Psoas muscle (tissue), 8 donors: ENCODE results near the gene SPATA33. TPM values are rescaled to one million over a fixed set of nuclear protein-coding genes. Genes with fewer than 3 reads are reported as not detected.

Experiments used
- ATAC-seq, 4 donors: fragments of 200-7000 bp; cut with Tn5 transposase; one replicate each; pipeline ENCODE4 v1.9.1; 2020; ENCODE audit warnings: moderate library complexity in 3 of 4, mild to moderate bottlenecking in 2 of 4
- DNase-seq, 2 donors: peaks; one replicate each; pipeline ENCODE4 v3.0.0-alpha.2; 2020
- H3K27ac ChIP-seq: fragments of 200-600 bp; one replicate; pipeline ENCODE4 v1.8.0; 2022
- H3K27me3 ChIP-seq, 3 donors: fragments of 200-600 bp in 1 of 3; one replicate each; pipeline versions ENCODE4 v1.6.1 to v1.8.0; 2013 to 2022; ENCODE audit warnings: low read length in 2 of 3, mild to moderate bottlenecking in 2 of 3, moderate library complexity in 1 of 3; ENCODE audit not compliant: insufficient read depth in 3 of 3
- H3K36me3 ChIP-seq, 2 donors: fragments of 200-600 bp in 1 of 2; one replicate each; pipeline versions ENCODE4 v1.6.1 to v1.8.0; 2013 to 2022; ENCODE audit warnings: low read depth in 1 of 2, mild to moderate bottlenecking in 1 of 2, moderate library complexity in 1 of 2; ENCODE audit not compliant: insufficient read depth in 1 of 2
- H3K4me1 ChIP-seq: fragments of 200-600 bp; one replicate; pipeline ENCODE4 v1.8.0; 2022
- H3K4me3 ChIP-seq: fragments of 200-600 bp; one replicate; pipeline ENCODE4 v1.8.0; 2022; ENCODE audit warnings: mild to moderate bottlenecking
- H3K9me3 ChIP-seq: fragments of 200-600 bp; one replicate; pipeline ENCODE4 v1.8.0; 2022
- CTCF ChIP-seq: fragments of 200-600 bp; IDR thresholded peaks from one replicate; pipeline ENCODE4 v1.8.0; 2022; ENCODE audit warnings: antibody characterized with exemption
- WGBS, 3 donors: extraction: QIAGEN DNeasy Blood & Tissue Kit; methylation state at CpG; one replicate each; pipeline versions ENCODE4 v1.1.6 to v1.1.7; 2013; 5-methylcytosine and 5-hydroxymethylcytosine counted together
- intact Hi-C, 2 donors: fragments of 100-400 bp; cut with DNase I; formaldehyde crosslinking; loops; one replicate each; pipeline versions ENCODE4 v1.11.0 to v1.14.2; 2022
- polyA plus RNA-seq, 3 donors: library from polyadenylated mRNA; stranded (reverse); fragments of 200-250 nt; gene quantifications; one replicate each; pipeline ENCODE4 v1.2.3, GENCODE V29; 2013
- total RNA-seq, 4 donors: library from RNA; stranded (reverse); fragmentation: NEBNext Ultra II Directional in 2 of 4; extraction: Animal tissue kit (Norgen Biotek cat#: 25700) in 2 of 4; gene quantifications; one replicate each; pipeline versions ENCODE4 v1.2.1 to v1.2.4, GENCODE V29; 2021 to 2023
- donor health status: healthy with polysubstance abuse.
- donor health status: DM: no; HTN: no; CAD: no; lungs with moderate emphysema.
- donor health status: Bipolar disorder and iron deficiency.
- donor health status: healthy.
- donor health status: DM: yes; HTN: yes; CAD: no.
- donor health status: DM: no; HTN: no; CAD: no.
- donor health status: DM: no; HTN: no; CAD: no.
- donor health status: DM: yes; HTN: yes; CAD: no.

Gene SPATA33
- total and polyA plus RNA-seq, 7 donors = 1.2 to 8.2 (median 3.0) TPM

- Histone ChIP-seq H3K27me3 (peaks cover 0 to 26% (median 5%) of the 10 kb centered on the region in 3 donors), H3K9me3 (no peaks in the 10 kb centered on the region), H3K27ac (no peak overlapping the region), H3K4me1 (no peaks in the 10 kb centered on the region), H3K36me3 (no peaks in the 10 kb centered on the region), H3K4me3 (no peak overlapping the region)
- TF ChIP-seq CTCF = no peak
- intact Hi-C loops = loop anchor here in 1 of 2 donors (10.0 kb wide), 1 partner anchor 62 kb away; the partner anchor contains the start of gene CPNE7
- DNase-seq = no peak
- ATAC-seq = no peak
- 77 to 84% (median 78%) methylated on average over 10 to 12 of the region's 12 CpGs for WGBS, 3 donors
Measured at GRCh38 chr16:89636663-89637062, 21.0 kb upstream of the SPATA33 start.

GRCh38 chr16:89637379-89637778 lies 20.3 kb upstream of the SPATA33 start:
- no peaks in the 10 kb centered on the region for H3K36me3 ChIP-seq
- H3K4me1 ChIP-seq = no peaks in the 10 kb centered on the region
- no peak overlapping the region for H3K27ac ChIP-seq
- TF ChIP-seq CTCF = no peak
- peaks cover 0 to 19% (median 4%) of the 10 kb centered on the region in 3 donors for H3K27me3 ChIP-seq
- WGBS, 3 donors = 54 to 64% (median 59%) methylated on average over 9 to 10 of the region's 10 CpGs
- no peak for DNase-seq
- no peak overlapping the region for H3K4me3 ChIP-seq
- intact Hi-C loops = loop anchor here in 1 of 2 donors (10.0 kb wide), 1 partner anchor 63 kb away; the partner anchor contains the start of gene CPNE7
- no peak for ATAC-seq
- H3K9me3 ChIP-seq = no peaks in the 10 kb centered on the region

GRCh38 chr16:89638455-89638854 lies 19.2 kb upstream of the SPATA33 start:
- no peaks in the 10 kb centered on the region for H3K4me1 ChIP-seq
- peaks cover 0 to 8% (median 2%) of the 10 kb centered on the region in 3 donors for H3K27me3 ChIP-seq
- no peak overlapping the region for H3K4me3 ChIP-seq
- no peak for TF ChIP-seq CTCF
- ATAC-seq = no peak
- no peak for DNase-seq
- no peaks in the 10 kb centered on the region for H3K9me3 ChIP-seq
- H3K27ac ChIP-seq = no peak overlapping the region
- H3K36me3 ChIP-seq = no peaks in the 10 kb centered on the region
- intact Hi-C loops = loop anchor here in 1 of 2 donors (10.0 kb wide), 1 partner anchor 64 kb away; the partner anchor contains the start of gene CPNE7
- WGBS, 3 donors = 53 to 74% (median 67%) methylated on average over 6 to 10 of the region's 10 CpGs

GRCh38 chr16:89639385-89639784 lies 18.3 kb upstream of the SPATA33 start:
- intact Hi-C loops = loop anchor here in 1 of 2 donors (10.0 kb wide), 1 partner anchor 65 kb away; the partner anchor contains the start of gene CPNE7
- Histone ChIP-seq H3K4me3 (no peak overlapping the region), H3K9me3 (no peaks in the 10 kb centered on the region), H3K27ac (no peak overlapping the region), H3K36me3 (no peaks in the 10 kb centered on the region), H3K4me1 (no peaks in the 10 kb centered on the region), H3K27me3 (peaks cover 0 to 2% (median 0%) of the 10 kb centered on the region in 3 donors)
- no peak for ATAC-seq
- no peak for TF ChIP-seq CTCF
- no peak for DNase-seq
- 79 to 86% (median 84%) methylated on average over 6 of the region's 6 CpGs for WGBS, 3 donors
